DOHH2 (cell line): ENCODE results near the gene CADPS2.

Source experiments
- CTCF ChIP-seq: fragments of 200-600 bp; sonication (generic); IDR thresholded peaks from one replicate; pipeline ENCODE4 v1.5.1; 2014; ENCODE audit warnings: antibody characterized with exemption, mild to moderate bottlenecking, low read depth, low read length; ENCODE audit not compliant: poor library complexity, severe bottlenecking
- EZH2phosphoT487 ChIP-seq: fragments of 200-600 bp; sonication (generic); IDR thresholded peaks from 2 replicates; pipeline ENCODE4 v1.6.1; 2017; ENCODE audit warnings: borderline replicate concordance, mild to moderate bottlenecking, antibody characterized with exemption, low read length, moderate library complexity, mixed read lengths

GRCh38 chr7:122438492-122438891 is 447.8 kb downstream of the CADPS2 start:
- TF ChIP-seq CTCF (no peak), EZH2phosphoT487 (no peak)
